GM18867 (cell line): Measurements from ENCODE around the gene ELMO3.

Experiments
- ATAC-seq: cut with Tn5 transposase; IDR thresholded peaks from one replicate; pipeline ENCODE4 v1.9.1; 2021; ENCODE audit warnings: mild to moderate bottlenecking, moderate library complexity; ENCODE audit not compliant: unreplicated experiment

ELMO3 gene

DNA sequence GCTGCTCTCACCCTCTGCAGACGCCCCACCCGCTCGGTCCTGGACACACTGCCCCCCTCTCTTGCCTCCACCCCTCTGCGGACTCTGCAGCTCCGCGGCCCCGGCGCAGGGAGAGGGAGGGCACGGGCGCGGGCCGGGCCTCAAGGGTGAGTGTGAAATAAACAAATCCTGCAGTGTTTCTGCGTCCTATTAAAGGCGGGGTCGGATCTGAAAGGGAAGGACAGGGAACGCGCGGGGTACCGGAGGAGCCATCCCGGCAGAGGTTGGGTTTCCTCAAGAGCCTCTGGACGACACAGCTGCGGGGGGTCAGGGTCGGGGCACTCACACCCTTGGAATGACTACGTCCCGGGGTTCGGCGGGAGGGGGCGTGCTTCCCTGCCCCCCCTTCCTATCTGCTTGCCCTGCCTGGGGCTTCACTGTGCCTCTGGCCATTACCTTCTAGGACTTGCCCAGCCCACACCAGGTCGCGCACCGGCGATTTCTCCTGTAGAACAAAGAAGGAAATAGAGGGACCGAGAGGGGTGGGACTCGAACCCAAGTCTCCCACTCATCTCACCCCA is 34.9 kb upstream of the ELMO3 start:
- ATAC-seq = no peak

DNA sequence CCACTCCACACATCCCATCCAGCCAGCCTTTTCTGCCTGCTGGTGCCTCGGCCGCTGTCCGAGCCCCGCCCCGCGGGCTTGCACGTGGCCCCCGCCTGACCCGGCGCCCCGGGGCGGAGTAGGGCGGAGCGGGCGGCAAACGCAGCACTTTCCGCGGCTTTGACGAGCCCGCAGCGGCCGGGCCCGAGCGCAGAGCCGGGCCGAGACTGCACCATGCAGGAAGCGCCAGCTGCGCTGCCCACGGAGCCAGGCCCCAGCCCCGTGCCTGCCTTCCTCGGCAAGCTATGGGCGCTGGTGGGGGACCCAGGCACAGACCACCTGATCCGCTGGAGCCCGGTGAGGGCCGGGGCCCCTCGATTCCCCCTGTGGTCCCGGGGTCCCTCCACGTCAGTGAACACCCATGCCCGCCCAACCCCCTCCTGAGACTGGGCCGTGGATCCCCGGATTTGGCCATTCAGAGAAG is 34.3 kb upstream of the ELMO3 start, which contains the start of gene HSF4:
HSF4 (plus strand) TSS at position 147 of the 463 bp plus-strand sequence; CDS start at position 214, 67 bp downstream.
- ATAC-seq = no peak

DNA sequence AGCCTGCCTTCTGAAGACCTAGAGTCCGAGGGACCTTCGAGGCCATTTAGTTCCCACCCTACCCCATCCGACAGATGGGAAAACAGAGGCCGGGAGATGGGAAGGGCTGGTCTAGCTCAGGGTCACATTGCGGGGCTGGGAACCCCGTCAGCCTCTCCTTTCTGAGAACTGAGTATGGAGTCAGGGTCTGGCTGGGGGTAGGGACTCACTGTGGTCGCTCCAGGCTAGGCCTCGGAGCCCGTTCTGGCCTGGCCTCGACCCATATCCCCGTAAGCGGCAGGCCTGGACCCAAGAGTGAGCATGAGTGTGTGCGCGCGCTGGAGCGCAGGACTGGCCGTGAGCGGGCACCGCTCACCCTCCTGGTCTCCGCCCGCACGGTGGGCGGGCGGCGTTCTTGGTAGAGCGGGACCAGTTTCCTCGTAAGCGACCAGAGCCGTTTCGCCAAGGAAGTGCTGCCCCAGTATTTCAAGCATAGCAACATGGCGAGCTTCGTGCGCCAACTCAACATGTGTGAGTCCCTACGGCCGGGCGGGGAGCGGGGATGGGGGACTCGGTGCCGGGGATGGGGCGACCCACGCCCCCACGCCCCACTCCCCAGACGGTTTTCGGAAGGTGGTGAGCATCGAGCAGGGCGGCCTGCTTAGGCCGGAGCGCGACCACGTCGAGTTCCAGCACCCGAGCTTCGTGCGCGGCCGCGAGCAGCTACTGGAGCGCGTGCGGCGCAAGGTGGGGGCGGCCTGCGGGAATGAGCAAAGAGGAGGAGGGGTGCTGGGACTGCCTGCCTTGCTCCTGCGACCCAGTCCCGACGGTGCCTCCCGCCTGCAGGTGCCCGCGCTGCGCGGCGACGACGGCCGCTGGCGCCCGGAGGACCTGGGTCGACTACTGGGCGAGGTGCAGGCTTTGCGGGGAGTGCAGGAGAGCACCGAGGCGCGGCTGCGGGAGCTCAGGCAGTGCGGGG is 33.5 kb upstream of the ELMO3 start:
- ATAC-seq = no peak

DNA sequence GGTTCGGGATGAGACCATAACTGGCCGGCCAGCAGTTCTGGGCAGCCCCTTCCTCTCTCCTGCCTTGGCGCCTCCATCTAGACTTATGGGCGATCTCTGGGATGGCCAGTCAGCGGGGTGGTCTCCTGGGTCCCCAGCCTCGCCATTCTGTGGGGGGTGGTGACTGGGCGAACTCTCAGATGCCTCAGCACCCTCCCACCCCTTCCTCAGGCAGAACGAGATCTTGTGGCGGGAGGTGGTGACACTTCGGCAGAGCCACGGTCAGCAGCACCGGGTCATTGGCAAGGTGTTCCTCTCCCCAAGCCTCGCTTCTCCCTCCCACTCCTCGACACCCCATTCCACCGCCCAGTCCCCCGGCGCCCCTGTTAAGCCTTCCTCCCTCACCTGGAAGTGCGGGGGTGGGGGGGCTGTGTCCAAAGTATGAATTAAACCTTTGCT is 32.8 kb upstream of the ELMO3 start:
- ATAC-seq = no peak

DNA sequence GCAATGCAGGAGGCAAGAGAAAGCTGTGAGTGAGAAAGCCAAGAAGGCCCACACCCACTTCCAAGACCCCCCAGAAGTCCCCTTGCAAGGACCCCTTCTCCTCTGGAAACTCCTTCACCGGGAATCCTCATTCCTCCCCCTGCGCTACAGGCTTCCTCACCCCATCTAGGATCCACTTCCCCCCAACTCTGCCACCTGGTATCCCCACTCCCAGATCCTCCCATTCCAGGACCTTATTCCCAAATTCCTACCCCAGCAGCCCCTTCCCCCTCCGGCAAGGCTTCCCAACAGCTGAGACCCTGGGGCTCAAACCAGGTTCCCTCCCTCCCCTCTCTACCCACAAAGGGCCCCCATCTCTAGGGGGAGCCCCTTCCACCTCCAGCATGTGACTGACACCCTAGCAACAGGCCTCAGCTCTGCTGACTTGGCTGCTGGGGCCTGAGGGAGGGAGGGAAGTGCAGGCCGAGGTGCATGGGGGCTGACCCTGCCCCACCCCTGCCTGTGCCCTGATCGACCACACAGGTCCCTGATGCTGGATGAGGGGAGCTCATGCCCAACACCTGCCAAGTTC is 32.2 kb upstream of the ELMO3 start:
- no peak for ATAC-seq

DNA sequence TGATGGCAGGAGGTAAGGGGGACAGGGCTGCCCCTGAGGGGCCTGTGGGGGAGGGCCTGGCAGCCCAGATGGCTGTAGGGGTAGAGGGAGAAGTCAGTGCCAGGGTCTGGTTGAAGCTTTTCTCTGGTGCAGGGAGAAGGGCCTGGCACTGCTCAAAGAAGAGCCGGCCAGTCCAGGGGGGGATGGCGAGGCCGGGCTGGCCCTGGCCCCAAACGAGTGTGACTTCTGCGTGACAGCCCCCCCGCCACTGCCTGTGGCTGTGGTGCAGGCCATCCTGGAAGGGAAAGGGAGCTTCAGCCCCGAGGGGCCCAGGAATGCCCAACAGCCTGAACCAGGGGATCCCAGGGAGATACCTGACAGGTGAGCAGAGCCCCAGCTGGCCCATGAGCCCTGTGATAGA is 31.3 kb upstream of the ELMO3 start:
- no peak for ATAC-seq

DNA sequence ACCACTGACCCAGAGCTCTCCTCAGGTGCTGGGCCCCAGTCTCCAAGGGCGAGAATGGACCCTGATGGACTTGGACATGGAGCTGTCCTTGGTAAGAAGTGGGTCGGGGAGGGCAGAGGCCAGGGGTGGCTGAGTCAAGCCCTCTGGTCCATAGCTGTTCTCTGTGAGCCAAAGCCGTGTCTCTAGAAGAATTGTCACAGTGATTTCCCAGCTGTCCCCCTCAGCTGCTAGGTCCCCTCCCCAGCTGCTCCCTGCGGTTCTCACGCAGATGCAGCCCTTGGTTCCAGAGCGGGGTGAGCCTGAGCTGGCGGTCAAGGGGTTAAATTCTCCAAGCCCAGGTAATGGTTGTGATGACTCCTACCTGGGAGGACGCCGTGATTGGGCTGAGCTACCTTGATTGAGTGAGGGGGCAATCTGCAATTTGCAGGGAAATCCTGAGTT is 29.9 kb upstream of the ELMO3 start:
- ATAC-seq = no peak

DNA sequence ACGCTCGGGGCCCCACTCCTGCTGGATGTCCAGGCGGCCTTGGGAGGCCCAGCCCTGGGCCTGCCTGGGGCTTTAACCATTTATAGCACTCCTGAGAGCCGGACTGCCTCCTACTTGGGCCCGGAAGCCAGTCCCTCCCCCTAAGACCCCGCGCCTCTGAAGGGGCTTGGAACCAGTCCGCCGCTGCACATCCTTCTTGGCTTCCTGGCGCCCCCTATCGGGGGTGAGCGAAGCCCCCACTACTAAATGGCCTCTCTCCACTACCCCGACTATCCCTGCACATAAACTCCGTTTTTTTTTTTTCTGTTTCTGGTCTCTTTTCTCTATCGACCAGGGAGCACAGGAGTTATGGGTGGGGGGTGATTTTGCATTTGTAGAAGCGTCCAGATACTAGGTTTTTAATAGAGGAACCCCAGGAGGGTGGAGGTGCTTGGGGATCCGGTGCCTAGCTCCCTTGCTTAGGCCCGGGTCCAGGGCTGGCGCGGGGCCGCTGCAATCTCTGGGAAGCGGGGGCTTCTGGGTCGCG is 29.2 kb upstream of the ELMO3 start:
- ATAC-seq = no peak

DNA sequence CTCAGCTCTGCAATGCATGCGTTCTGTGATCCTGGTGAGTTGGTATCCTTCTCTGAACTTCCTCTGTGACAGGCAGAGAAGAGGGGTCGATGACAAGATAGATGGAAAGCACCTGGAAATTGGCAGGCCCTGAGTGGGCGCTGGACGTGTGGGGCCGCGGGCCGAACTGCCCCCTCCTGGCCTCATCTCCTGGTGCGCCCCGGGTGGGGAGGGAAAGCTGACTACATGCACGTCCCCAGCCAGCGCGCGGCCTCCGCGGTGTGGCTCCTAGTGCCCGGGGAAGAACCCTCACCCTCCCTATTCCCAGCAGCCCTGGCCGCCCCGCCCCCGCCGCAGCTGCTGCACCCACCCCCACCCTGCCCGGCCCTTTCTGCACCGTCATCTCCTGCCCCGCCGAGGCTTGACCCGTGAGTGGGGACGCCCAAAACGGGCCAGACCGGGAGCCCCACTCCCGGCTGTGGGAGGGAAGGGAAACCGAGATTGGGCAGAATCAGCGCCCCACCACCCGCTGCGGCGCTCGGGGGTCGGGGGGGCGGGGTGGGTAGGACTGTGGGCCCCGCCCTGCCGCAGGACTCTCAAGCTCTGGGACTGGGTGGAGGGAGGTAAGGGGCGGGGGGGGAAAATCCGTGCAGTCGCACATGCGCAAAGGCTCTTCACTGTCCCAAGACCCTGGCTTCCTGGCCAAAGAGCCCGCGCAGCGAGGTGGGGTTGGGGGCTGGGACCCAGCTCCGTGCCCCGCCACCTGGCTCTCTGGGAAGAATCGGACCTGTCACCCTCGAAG is 28.6 kb upstream of the ELMO3 start, which contains the start of gene NOL3:
NOL3 (plus strand) TSS at position 371 of the 781 bp plus-strand sequence.
- no peak for ATAC-seq

DNA sequence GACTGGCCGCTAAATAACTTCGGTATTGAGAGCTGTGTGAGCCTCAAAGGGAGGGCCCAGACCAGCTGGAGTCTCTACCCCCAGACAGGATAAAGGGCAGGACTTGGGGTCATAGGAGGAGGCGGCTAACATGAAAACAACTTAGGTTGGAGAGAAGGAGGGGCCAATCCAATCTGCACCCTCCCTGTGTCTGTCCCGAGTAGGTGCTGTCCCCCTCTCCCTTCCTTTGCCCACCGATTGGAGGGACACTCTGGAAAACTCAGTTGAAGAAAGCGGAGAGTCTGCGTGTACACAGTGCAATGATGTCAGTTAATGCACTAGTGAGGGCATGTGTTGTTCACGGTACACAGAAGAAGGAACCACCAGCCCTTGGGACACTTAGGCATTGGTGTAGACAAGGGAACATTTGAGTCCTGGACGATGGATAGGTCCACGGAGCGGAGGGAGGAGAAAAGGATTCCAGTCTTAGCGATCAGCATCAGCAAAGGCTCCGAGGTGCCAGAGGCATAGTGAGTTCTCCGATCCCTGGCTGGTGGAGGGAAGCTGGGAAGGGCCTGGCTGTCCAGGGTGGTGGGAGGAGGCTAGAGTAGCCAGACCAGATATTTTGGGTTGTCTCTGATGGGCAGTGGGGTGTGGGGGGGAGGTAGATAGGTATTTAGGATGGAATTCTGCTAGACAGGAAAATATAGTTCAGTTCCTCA is 27.8 kb upstream of the ELMO3 start:
- ATAC-seq = no peak

DNA sequence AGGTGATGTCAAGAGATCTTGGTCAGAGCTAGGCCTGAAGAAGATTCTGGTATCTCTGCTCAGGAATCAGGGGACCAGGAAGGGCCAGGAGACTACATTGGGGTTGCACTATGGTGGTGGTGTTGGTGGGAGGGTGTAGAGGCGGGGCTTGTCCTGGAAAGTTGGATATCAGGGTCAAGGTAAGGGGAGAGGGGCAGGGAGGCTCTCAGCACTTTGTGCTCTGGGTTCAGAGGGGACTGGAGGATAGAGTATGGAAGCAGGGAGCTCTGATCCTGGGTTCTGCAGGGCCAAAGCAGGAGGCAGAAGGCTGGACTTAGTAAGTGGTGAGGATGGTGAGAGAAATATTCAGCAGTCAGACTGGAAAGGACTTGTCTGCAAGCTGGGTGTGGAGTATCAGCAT is 25.6 kb upstream of the ELMO3 start:
- no peak for ATAC-seq

DNA sequence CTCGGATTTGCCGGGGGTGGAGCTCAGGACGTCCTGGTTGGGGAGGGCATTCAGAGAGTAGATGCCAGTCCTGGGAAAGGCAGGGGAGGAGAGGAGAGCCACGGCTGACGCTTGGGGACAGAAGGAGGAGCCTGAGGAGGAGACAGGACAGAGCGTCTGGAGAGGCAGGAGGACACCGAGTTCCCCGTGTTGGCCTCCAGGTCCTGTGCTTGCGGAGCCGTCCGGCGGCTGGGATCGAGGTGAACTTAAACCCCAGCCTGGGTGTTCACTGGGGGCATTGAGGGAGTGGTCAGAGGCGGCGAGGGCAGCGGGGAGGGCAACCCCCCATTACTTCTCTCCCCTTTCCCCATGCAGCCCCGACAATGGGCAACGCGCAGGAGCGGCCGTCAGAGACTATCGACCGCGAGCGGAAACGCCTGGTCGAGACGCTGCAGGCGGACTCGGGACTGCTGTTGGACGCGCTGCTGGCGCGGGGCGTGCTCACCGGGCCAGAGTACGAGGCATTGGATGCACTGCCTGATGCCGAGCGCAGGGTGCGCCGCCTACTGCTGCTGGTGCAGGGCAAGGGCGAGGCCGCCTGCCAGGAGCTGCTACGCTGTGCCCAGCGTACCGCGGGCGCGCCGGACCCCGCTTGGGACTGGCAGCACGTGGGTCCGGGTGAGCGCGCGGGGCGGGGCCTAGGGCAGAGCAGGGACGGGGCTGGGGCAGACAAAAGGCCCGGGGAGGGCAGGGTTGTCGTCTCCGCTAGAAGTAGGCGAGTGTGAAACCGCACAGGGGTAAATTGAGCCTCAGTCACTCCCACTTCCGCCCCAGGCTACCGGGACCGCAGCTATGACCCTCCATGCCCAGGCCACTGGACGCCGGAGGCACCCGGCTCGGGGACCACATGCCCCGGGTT is 24.9 kb upstream of the ELMO3 start:
- peak; percentile 63 for ATAC-seq

DNA sequence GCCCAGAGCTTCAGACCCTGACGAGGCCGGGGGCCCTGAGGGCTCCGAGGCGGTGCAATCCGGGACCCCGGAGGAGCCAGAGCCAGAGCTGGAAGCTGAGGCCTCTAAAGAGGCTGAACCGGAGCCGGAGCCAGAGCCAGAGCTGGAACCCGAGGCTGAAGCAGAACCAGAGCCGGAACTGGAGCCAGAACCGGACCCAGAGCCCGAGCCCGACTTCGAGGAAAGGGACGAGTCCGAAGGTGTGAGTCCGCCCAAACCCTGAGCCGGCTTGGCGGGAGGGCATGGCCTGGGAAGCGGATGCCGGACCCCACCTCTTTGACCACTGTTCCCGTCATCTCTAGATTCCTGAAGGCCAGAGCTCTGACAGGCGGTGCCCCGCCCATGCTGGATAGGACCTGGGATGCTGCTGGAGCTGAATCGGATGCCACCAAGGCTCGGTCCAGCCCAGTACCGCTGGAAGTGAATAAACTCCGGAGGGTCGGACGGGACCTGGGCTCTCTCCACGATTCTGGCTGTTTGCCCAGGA is 24.2 kb upstream of the ELMO3 start:
- no peak for ATAC-seq

DNA sequence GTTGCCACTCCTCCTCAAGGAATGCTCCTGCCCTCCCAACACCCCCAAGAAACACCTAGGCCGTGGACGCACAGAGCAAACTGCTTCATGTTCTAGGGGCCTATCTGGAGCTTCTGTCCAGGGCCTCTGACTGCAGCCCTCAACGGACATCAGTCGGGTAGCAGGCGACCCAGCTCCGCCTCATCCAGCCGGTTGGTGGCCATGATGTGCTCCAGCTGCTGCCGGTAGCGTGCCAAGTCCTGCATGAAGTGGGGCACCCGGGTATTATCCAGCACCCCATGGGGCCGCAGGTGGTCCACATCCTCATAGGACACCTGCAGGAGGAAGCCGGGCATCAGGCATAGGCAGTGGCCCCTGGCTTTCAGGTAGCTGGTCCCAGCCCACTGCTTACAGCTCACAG is 22.3 kb upstream of the ELMO3 start:
- no peak for ATAC-seq

DNA sequence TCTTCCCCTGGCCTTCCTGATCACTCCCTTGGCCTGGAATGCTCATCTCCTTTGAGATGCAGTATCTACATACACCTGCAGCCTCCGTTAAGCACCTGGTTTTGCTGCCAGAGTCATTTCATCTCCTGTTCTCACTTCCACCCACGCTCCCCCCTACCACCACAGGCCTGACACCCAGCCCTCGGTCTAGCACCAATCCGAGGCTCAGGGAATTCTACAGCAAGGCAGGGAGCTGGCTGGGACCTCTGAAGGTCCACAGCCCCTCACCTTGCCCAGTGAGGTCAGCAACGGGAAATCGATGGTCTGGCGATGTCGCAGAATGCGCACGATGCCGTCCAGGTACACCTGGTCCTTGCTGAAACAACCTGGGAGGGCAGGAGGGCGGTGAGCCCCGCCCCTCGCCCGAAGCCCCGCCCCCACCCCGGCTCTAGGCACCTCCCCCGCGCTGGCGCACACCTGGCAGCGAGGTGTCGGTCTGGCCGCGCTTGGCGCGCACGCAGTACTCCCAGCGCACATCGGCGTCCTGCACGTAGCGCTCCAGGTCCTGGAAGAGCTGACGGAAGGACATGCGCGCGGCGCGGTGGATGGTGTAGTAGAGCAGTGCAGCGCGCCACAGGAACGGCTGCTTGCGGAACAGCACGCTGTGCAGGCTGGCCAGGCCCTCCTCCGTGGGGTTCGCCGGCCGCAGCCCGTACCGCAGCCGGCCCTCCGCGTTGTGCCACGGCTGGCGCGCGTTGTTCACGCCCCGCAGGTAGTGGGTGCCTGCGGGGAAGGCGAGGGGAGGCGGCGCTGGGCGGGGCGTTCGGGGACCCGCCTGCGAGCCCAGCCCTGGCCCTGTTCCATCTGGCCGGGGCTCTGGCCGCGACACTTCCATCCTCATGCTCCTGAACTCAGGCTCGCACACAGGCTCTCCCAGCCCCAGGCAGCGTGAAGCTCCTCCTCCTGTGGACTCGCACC is 20.9 kb upstream of the ELMO3 start:
- no peak for ATAC-seq

DNA sequence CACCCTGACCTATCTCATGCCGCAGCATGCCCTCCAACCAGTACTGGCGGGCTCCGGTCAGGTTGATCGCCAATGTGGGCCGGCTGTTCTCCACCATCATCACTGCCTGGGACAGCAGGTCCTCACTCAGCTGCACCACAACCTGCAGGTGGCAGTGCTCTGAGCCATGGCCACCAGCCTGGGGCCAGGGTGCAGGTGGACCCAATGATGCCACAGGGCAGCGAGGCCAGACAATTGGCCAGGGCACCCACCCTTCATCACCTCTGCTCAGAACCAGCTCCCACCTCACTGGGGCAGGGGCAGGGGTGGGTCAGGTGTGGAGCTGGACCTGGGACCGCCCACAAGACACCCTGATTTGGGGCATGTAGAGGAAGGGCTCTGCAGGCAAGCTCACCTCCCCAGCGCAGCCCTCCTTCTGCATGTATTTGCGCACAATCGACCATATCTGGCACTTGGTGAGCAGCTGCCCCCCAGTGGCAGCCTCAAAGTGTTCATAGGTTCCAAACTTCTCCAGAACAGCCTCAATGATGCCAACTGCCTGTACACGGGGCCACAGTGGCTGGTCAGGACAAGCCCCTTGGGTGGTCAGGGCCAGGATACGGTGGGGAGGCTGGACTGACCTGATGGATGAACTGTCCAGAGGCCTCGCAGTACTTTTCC is 19.4 kb upstream of the ELMO3 start:
- ATAC-seq = no peak

DNA sequence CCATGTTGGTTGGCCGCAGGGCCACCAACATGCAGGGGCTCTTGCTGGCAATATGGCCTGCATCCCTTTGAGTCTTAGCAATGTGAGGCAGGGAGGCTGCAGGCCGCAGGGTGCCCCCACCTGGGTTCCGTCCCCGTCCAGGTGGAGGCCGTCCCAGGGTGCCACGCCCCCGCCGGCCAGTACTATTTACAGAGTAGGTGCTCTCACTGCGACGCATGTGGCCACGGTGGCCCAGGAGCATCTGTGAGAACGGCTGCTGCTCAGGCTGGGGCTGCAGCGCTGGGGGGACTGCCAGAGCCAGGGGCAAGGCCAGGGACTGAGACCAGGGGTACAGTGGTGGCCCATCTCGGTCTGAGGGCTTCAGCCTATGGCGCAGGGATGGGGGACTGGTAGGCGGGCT is 18.8 kb upstream of the ELMO3 start:
- no peak for ATAC-seq
